Lower lobe of right lung (tissue), 2 donors: Measurements from ENCODE around the gene TP53BP2. TPM values are rescaled to one million over a fixed set of nuclear protein-coding genes. Genes with fewer than 3 reads are reported as not detected.

Experiments used
- ATAC-seq, 2 donors: fragments of 200-7000 bp; cut with Tn5 transposase; one replicate each; pipeline ENCODE4 v1.9.1; 2020 to 2022; ENCODE audit warnings: mild to moderate bottlenecking in 2 of 2, moderate library complexity in 2 of 2
- DNase-seq: peaks from one replicate; pipeline ENCODE4 v3.0.0-alpha.2; 2020
- H3K27ac ChIP-seq: fragments of 200-600 bp; one replicate; pipeline ENCODE4 v1.8.0; 2022
- H3K27me3 ChIP-seq: fragments of 200-600 bp; one replicate; pipeline ENCODE4 v1.8.0; 2022; ENCODE audit warnings: low read depth
- H3K36me3 ChIP-seq: fragments of 200-600 bp; one replicate; pipeline ENCODE4 v1.8.0; 2022; ENCODE audit warnings: mild to moderate bottlenecking
- H3K4me1 ChIP-seq: fragments of 200-600 bp; one replicate; pipeline ENCODE4 v1.8.0; 2022
- H3K4me3 ChIP-seq: fragments of 200-600 bp; one replicate; pipeline ENCODE4 v1.8.0; 2022; ENCODE audit warnings: mild to moderate bottlenecking
- H3K9me3 ChIP-seq: fragments of 200-600 bp; one replicate; pipeline ENCODE4 v1.8.0; 2022
- intact Hi-C: fragments of 100-400 bp; cut with DNase I; formaldehyde crosslinking; loops from one replicate; pipeline ENCODE4 v1.11.0; 2022
- total RNA-seq: library from RNA; stranded (reverse); fragmentation: NEBNext Ultra II Directional; extraction: Animal tissue kit (Norgen Biotek cat#: 25700); gene quantifications from one replicate; pipeline ENCODE4 v1.2.1, GENCODE V29; 2021
- TF ChIP-seq, protein P1 (sequence below): fragments of 200-600 bp; IDR thresholded peaks from one replicate; pipeline ENCODE4 v1.8.0; 2022; ENCODE audit warnings: antibody characterized with exemption, mild to moderate bottlenecking
- donor health status: DM: no; HTN: yes; CAD: no; lungs with severe emphysema.

Gene TP53BP2
- total RNA-seq, 1 donor from 2014 or later, result 59.1 TPM

DNA sequence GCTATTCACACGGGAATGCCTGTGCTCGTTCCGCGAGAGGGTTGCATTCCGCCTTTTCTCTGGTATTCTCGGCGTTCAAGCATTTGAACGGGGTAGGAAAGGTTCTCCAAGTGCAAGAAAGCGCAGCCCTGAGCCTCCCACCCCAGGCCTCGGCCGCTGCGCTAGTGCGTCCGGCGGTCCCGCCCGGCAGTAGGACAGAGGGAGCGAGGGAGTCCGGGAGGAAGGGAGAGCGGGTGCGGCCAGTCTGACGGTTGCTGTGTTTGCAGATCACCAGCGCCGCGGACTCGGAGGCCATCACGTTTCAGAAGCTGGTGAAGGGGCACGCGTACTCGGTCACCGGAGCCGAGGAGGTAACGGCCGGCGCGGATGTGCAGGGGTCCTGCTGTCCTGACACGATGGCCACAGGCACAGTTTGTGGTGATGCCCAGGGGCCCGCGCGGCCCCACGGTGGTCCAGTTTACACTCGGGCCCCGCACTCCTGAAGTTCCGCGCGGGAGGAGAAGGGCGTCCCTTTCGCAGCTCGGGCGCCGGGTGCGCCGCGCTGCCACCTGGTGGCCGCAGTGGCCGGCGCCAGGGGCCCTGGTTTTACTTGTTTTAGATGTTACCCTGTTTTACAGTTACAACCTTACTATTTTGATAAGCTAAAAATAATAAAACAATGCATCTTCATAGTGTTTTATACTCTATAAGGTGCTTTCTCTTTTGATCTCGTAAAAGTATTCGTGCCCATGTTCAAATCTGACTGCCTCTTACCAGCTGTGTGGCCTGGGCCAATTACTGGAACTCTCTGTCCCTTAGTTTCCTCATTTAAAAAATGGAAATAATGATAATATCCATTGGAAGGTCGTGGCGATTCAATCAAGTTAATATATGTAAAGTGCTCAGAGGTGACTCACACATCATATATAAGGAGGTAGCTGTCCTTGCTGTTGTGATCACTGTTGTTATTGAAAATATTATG lies 96.7 kb downstream of the TP53BP2 start:
- ATAC-seq (peak; percentile 88 to 91), DNase-seq (peak; percentile 83)
- peaks cover 23% of the 10 kb centered on the region for H3K4me1 ChIP-seq
- intact Hi-C loops, result loop anchor here (5.0 kb wide), 1 partner anchor 37 kb away; the partner anchor contains the start of gene CAPN2
- peak overlapping the region; percentile 56 for H3K4me3 ChIP-seq
- TF ChIP-seq, protein P1, sequence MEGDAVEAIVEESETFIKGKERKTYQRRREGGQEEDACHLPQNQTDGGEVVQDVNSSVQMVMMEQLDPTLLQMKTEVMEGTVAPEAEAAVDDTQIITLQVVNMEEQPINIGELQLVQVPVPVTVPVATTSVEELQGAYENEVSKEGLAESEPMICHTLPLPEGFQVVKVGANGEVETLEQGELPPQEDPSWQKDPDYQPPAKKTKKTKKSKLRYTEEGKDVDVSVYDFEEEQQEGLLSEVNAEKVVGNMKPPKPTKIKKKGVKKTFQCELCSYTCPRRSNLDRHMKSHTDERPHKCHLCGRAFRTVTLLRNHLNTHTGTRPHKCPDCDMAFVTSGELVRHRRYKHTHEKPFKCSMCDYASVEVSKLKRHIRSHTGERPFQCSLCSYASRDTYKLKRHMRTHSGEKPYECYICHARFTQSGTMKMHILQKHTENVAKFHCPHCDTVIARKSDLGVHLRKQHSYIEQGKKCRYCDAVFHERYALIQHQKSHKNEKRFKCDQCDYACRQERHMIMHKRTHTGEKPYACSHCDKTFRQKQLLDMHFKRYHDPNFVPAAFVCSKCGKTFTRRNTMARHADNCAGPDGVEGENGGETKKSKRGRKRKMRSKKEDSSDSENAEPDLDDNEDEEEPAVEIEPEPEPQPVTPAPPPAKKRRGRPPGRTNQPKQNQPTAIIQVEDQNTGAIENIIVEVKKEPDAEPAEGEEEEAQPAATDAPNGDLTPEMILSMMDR, result peak; percentile 96
- H3K27ac ChIP-seq, result peak overlapping the region; percentile 76
- H3K27me3 ChIP-seq, result no peaks in the 10 kb centered on the region
- H3K36me3 ChIP-seq, result peaks cover 82% of the 10 kb centered on the region
- no peaks in the 10 kb centered on the region for H3K9me3 ChIP-seq

DNA sequence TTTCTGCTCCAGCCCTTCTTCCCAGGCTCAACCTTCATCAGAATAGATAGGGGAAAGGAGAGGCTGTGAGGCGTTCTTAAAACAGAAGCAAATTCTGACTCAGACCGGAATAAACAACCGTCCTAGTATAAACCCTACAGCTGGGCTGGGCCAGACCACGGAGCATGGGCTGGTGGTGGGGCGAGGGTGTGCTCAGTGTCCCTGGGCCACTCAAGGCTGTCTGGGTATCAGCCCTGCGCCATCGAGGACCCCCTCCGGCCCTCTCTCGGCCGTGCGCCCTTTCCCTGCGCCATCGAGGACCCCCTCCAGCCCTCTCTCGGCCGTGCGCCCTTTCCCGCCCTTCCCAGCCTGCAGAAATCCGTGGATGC lies 97.4 kb downstream of the TP53BP2 start:
- H3K9me3 ChIP-seq, result no peaks in the 10 kb centered on the region
- DNase-seq (no peak), ATAC-seq (peak; percentile 53 to 62)
- H3K4me3 ChIP-seq, result peak overlapping the region; percentile 56
- TF ChIP-seq, protein P1, result no peak
- H3K27ac ChIP-seq, result peak overlapping the region; percentile 76
- peaks cover 82% of the 10 kb centered on the region for H3K36me3 ChIP-seq
- H3K27me3 ChIP-seq, result no peaks in the 10 kb centered on the region
- intact Hi-C loops, result loop anchor here (5.0 kb wide), 1 partner anchor 36 kb away; the partner anchor contains the start of gene CAPN2
- peaks cover 25% of the 10 kb centered on the region for H3K4me1 ChIP-seq

DNA sequence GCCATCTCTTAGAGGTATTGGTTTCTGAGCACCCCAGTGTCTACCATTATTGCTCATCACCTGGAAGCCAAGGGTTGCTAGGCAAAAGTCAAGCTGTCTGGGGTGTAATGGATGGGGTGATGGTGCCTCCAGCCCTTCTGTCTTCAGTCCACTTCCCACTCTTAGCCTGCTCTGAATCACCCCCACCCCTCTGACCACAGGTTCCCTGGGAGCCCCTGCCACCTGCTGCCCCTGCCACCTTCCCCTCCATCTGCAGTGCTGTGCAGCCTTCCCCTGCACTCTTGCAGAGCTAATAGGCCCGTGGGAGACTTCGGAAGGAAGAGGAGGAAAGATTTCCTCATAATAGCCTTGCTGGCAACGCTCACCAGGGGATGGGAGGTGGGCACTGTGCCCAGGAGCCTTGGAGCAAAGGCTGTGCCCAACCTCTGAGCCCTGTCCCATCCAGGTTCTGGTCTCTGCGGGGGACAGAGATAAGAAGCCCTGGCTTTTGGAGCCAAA lies 97.9 kb downstream of the TP53BP2 start:
- Histone ChIP-seq H3K9me3 (no peaks in the 10 kb centered on the region), H3K36me3 (peaks cover 82% of the 10 kb centered on the region), H3K27ac (peak overlapping the region; percentile 76), H3K27me3 (no peaks in the 10 kb centered on the region), H3K4me3 (peak overlapping the region; percentile 56), H3K4me1 (peaks cover 30% of the 10 kb centered on the region)
- ATAC-seq (peak; percentile 15 to 16), DNase-seq (no peak)
- intact Hi-C loops, result loop anchor here (5.0 kb wide), 1 partner anchor 36 kb away; the partner anchor contains the start of gene CAPN2
- TF ChIP-seq, protein P1, result no peak

DNA sequence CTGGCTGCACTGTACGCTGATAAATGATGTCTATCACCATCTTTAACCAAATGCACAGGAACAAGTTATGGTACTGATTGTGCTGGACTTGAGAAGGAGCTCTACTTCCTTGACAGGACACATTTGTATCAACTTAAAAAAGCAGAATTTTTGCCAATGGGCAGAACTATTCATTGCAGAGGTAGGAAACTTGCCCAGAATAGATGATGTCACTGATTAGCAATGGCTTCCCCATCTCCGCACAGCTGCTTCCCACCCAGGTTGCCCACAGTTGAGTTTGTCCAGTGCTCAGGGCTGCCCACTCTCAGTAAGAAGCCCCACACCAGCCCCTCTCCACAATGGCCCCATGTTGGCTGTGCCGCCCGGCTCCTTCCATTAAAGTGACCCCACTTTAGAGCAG lies 100.0 kb downstream of the TP53BP2 start:
- TF ChIP-seq, protein P1, result no peak
- Histone ChIP-seq H3K4me1 (peaks cover 43% of the 10 kb centered on the region), H3K27me3 (no peaks in the 10 kb centered on the region), H3K4me3 (no peak overlapping the region), H3K9me3 (no peaks in the 10 kb centered on the region), H3K36me3 (peaks cover 65% of the 10 kb centered on the region), H3K27ac (no peak overlapping the region)
- ATAC-seq (no peak), DNase-seq (no peak)
- intact Hi-C loops, result loop anchor here (5.0 kb wide), 1 partner anchor 33 kb away; the partner anchor contains the start of gene CAPN2

DNA sequence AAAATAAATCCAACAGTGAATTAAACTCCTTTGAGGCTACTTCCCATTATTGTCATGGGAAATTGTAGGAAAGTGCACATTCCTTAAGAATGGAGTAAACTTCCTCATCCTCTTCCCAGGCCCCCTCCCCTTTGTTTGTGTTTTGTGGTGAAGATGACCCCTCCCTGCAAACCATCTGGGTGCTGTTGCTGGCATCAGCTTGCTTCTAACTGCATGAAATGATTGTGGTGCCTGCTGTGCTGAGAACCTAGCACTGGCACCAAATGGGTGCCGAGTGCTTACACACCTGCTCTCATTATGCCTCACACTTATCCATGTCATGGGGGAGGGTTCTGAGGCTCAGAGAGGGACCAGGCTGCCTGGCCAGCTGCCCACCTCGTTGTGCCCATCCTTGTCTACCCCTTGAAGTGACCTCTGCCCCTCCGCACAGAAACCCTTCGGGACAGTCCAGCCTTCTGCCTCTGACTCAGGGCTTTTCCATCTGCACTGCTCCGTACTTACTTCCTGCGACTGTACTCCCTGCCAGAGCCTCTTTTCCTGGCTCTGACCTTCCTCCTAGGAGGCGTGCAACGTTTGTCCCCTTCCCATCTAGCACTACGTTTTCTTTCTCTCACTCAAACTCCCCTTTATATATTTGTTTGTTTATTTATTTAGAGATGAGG lies 102.8 kb downstream of the TP53BP2 start:
- Histone ChIP-seq H3K4me1 (peaks cover 56% of the 10 kb centered on the region), H3K27ac (peak overlapping the region; percentile 31)

More for the DNA sequence above, 102.8 kb downstream of the TP53BP2 start:
- H3K27me3 ChIP-seq, result no peaks in the 10 kb centered on the region
- ATAC-seq (no peak), DNase-seq (no peak)
- peaks cover 63% of the 10 kb centered on the region for H3K36me3 ChIP-seq
- TF ChIP-seq, protein P1, result no peak
- no peaks in the 10 kb centered on the region for H3K9me3 ChIP-seq
- intact Hi-C loops, result no loop called here
- H3K4me3 ChIP-seq, result no peak overlapping the region
